Peyer's patch (tissue), 4 donors: Measurements from ENCODE around the gene NRTN. TPM values are rescaled to one million over a fixed set of nuclear protein-coding genes. Genes with fewer than 3 reads are reported as not detected.

Source experiments
- DNase-seq, 3 donors: peaks; one replicate each; pipeline ENCODE4 v3.0.0-alpha.2; 2017 to 2019
- H3K27ac ChIP-seq, 4 donors: fragments of 200-600 bp; sonication (generic); one replicate each; pipeline ENCODE4 v1.5.1; 2016 to 2019
- H3K27me3 ChIP-seq, 2 donors: fragments of 200-600 bp; sonication (generic); one replicate each; pipeline ENCODE4 v1.5.1; 2019
- H3K36me3 ChIP-seq, 3 donors: fragments of 200-600 bp; sonication (generic); one replicate each; pipeline ENCODE4 v1.5.1; 2016 to 2019
- H3K4me1 ChIP-seq, 4 donors: fragments of 200-600 bp; sonication (generic); one replicate each; pipeline ENCODE4 v1.5.1; 2016 to 2019
- H3K4me3 ChIP-seq, 4 donors: fragments of 200-600 bp; sonication (generic); 1 replicate in 3 of 4; 2 replicates in 1 of 4; pipeline ENCODE4 v1.5.1; 2016 to 2019; ENCODE audit warnings: mild to moderate bottlenecking in 1 of 4
- H3K9me3 ChIP-seq, 4 donors: fragments of 200-600 bp; sonication (generic); one replicate each; pipeline ENCODE4 v1.5.1; 2016 to 2019; ENCODE audit warnings: mild to moderate bottlenecking in 1 of 4
- POLR2A ChIP-seq, 2 donors: fragments of 450-650 bp; IDR thresholded peaks; one replicate each; pipeline ENCODE4 v1.5.1; 2017; ENCODE audit warnings: antibody characterized with exemption in 2 of 2, mild to moderate bottlenecking in 2 of 2, moderate library complexity in 2 of 2
- total RNA-seq, 4 donors: library from RNA; depleted of rRNA; stranded (reverse); fragments of >200 nt; gene quantifications; one replicate each; pipeline ENCODE4 v1.1.0, GENCODE V29; 2016
- TF ChIP-seq, protein P1 (sequence below), 6 experiments: fragments of 450-650 bp in 4 of 6; fragments of 200-600 bp in 2 of 6; sonication (generic) in 1 of 6; IDR thresholded peaks; one replicate each; pipeline ENCODE4 v1.5.1; 2017 to 2019; ENCODE audit warnings: antibody characterized with exemption in 6 of 6, mild to moderate bottlenecking in 3 of 6, moderate library complexity in 1 of 6

NRTN gene
- total RNA-seq, 4 donors from 2014 or later: 0.88 to 4.8 (median 3.5) TPM; not detected in 1

- TF ChIP-seq POLR2A (IDR thresholded peaks at IDR 0.05): no peak
- TF ChIP-seq, protein P1, sequence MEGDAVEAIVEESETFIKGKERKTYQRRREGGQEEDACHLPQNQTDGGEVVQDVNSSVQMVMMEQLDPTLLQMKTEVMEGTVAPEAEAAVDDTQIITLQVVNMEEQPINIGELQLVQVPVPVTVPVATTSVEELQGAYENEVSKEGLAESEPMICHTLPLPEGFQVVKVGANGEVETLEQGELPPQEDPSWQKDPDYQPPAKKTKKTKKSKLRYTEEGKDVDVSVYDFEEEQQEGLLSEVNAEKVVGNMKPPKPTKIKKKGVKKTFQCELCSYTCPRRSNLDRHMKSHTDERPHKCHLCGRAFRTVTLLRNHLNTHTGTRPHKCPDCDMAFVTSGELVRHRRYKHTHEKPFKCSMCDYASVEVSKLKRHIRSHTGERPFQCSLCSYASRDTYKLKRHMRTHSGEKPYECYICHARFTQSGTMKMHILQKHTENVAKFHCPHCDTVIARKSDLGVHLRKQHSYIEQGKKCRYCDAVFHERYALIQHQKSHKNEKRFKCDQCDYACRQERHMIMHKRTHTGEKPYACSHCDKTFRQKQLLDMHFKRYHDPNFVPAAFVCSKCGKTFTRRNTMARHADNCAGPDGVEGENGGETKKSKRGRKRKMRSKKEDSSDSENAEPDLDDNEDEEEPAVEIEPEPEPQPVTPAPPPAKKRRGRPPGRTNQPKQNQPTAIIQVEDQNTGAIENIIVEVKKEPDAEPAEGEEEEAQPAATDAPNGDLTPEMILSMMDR (IDR thresholded peaks at IDR 0.05): no peak
- H3K4me1 ChIP-seq: no peaks in the 10 kb centered on the region
- H3K4me3 ChIP-seq: no peak overlapping the region
- DNase-seq: no peak
- H3K9me3 ChIP-seq: no peaks in the 10 kb centered on the region
- H3K36me3 ChIP-seq: no peaks in the 10 kb centered on the region
- no peaks in the 10 kb centered on the region for H3K27me3 ChIP-seq
- H3K27ac ChIP-seq: no peak overlapping the region
Observed at GRCh38 chr19:5863030-5863665, 58.3 kb downstream of the NRTN start.

DNA sequence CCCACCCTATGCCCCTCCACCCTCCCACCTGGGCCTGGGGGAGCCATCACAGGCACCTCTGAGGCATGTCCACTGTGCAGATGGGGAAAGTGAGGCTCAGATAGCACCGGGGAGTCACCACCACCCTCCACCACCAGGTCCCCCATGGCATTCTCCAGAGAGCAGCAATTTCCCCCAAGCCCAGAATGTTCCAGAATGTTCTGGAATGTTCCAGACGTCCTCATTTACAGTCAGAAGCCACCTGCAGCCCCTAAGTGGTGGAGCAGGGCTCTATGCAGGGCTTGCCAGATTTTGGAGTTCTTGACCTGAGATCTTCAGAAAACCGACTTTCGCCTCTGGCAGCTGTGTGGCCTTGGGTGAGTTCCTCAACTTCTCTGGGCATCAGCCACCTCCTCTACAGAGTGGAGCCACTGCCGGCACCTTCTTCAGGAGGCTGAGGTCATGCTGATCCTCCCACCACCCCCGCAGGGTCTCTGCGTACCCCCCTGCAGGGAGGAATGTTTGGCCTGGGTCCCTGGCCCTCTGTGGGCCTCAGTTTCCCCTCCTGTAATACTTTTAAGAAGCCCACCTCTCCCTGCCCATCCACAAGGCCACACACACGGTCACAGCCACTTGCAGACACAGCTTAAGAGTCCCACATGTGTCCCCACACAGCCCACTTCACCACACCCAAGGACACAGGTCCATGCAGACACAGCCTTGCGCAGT is 59.3 kb downstream of the NRTN start:
- Histone ChIP-seq H3K27ac (no peak overlapping the region), H3K4me3 (no peak overlapping the region), H3K4me1 (no peaks in the 10 kb centered on the region), H3K9me3 (no peaks in the 10 kb centered on the region), H3K36me3 (no peaks in the 10 kb centered on the region), H3K27me3 (no peaks in the 10 kb centered on the region)
- DNase-seq: no peak
- TF ChIP-seq, protein P1 (IDR thresholded peaks at IDR 0.05): no peak
- TF ChIP-seq POLR2A (IDR thresholded peaks at IDR 0.05): no peak

DNA sequence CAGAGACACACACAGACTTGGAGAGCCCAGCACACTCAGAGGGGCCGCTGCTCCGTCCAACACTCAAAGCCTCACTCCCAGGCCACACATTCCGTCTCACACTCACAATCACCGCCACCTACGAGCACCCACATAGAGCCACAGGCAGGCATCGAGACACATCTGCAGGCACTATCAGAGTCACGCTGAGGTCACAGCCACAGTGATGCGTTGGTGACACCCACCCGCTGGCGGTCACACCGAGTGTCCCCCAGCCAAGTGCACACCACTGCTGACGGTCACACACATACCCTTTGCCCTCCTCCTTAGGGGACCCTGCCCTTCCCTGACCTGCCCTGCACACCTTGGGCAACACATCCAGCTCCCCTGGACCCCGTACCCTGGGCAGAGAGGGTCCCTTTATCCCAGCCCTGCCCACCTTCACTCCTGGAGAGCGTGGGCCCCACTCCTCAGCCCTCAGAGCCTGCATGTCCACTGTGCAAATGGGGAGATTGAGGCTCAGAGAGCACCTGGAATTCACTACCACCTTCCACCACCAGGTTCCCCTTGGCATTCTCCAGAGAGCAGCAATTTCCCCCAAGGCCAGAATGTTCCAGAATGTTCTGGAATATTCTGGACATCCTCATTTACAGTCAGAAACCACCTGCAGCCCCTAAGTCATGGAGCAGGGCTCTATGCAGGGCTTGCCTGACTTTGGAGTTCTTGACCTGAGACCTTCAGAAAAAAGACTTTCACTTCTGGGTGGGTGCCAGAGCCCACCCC is 60.0 kb downstream of the NRTN start:
- no peak for DNase-seq
- no peaks in the 10 kb centered on the region for H3K36me3 ChIP-seq
- no peaks in the 10 kb centered on the region for H3K27me3 ChIP-seq
- no peaks in the 10 kb centered on the region for H3K9me3 ChIP-seq
- TF ChIP-seq POLR2A (IDR thresholded peaks at IDR 0.05): no peak
- TF ChIP-seq, protein P1 (IDR thresholded peaks at IDR 0.05): peak in 4 of 6 experiments; percentile 12 to 23 (median 14)
- no peak overlapping the region for H3K4me3 ChIP-seq
- H3K4me1 ChIP-seq: no peaks in the 10 kb centered on the region
- no peak overlapping the region for H3K27ac ChIP-seq

DNA sequence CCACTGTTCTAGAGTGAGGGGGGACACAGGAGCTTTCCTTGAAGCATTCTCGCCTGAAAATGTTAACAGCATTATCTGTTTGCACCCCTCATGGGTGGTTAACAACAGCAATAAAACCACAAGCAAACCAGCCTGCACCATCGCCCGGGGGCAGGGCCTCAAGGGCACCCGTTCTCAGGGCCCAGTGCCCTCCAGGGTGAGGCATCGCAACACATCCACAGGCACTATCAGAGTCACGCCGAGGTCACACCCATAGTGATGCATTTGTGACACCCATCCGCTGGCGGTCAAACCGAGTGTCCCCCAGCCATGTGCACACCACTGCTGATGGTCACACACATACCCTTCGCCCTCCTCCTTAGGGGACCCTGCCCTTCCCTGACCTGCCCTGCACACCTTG is 60.9 kb downstream of the NRTN start:
- TF ChIP-seq, protein P1 (IDR thresholded peaks at IDR 0.05): no peak
- TF ChIP-seq POLR2A (IDR thresholded peaks at IDR 0.05): no peak
- Histone ChIP-seq H3K27me3 (no peaks in the 10 kb centered on the region), H3K36me3 (no peaks in the 10 kb centered on the region), H3K9me3 (no peaks in the 10 kb centered on the region), H3K27ac (no peak overlapping the region), H3K4me1 (no peaks in the 10 kb centered on the region), H3K4me3 (no peak overlapping the region)
- DNase-seq: no peak

DNA sequence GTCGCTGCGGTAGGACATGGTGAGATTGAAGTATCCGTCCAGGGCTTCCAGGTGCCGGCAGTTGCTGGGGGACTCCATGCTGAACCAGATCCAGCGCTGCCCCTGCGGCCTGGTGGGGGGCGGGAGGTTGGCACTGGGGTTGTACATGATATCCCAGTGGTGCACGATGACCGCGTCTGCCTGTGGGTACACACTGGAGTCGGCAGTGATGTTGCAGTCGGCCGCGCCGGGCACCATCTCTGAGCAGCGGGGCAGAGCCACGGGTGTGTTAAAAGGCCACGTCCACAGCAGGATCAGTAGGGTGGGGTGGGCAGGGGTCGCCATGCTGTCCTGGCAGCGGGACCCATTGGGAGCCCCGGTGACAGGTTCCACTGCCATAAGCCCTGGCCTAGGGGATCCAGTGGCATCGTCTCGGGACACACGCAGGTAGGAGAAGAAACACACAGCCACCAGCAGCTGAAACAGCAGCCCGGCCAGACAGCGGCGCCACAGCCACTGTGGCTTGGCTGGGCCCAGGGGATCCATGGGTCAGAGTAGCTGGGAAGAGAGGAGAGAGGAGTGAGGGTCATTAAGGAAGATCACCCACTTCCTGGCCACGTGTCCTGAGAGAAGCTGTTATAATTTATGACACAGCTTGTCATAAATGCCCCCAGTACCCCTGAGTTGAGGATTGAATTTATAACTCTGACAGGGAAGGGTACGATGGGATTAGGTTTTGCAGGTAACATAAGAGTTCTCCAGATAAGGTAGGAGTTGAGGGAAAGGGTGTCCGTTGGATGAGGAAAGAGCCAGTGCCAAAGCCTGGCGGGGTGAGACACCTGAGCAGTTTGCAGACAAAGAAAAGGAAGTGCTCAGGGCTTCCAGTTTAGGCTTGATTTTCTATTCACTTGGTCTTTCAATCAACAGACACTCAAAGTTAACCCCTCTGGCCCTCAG is 62.6 kb downstream of the NRTN start:
- Histone ChIP-seq H3K27ac (no peak overlapping the region), H3K27me3 (no peaks in the 10 kb centered on the region), H3K36me3 (no peaks in the 10 kb centered on the region), H3K4me1 (no peaks in the 10 kb centered on the region), H3K9me3 (no peaks in the 10 kb centered on the region), H3K4me3 (no peak overlapping the region)
- DNase-seq: no peak
- TF ChIP-seq POLR2A (IDR thresholded peaks at IDR 0.05): no peak
- TF ChIP-seq, protein P1 (IDR thresholded peaks at IDR 0.05): no peak
